SW 1271 (cell line): ENCODE data around the gene MYT1.
A peak's percentile ranks its signal among the peaks of the same experiment; 100 is the strongest.
"Not testable (repeated sequence)": the region's sequence is repeated elsewhere in the genome, so short reads cannot be mapped to it uniquely, and the experiment has no call there.

Source experiments
- DNase-seq, 2 experiments: peaks; one replicate each; lab custom pipeline; 2025; lab: John Stamatoyannopoulos, UW

The MYT1 gene

DNA sequence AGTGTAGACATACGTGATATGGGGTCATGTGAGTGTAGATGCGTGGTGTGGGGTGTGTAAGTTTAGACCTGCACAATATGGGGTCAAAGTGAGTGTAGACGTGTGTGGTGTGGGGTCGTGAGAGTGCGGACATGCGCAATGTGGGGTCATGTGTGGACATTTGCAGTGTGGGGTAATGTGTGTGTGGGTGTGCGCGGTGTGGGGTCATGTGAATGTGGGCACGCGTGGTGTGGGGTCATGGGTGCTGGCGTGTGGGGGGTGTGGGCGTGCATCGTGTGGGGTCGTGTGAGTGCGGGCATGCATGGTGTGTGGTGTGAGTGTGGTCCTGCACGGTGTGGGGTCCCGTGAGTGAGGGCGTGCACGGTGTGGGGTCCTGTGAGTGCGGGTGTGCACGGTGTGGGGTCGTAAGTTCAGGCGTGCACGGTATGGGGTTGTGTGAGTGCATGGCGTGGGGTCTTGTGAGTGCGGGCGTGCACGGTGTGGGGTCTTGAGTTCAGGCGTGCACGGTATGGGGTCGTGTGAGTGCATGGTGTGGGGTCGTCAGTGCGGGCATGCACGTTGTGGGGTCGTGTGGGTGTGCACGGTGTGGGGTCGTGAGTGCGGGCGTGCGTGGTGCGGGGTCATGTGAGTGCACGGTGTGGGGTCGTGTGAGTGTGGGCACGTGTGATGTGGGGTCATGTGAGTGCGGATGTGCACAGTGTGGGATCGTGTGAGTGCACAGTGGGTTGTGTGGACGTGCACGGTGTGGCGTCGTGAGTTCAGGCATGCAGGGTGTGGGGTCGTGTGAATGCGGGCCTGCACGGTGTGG, 105.6 kb downstream of the MYT1 start:
- no peak for DNase-seq

DNA sequence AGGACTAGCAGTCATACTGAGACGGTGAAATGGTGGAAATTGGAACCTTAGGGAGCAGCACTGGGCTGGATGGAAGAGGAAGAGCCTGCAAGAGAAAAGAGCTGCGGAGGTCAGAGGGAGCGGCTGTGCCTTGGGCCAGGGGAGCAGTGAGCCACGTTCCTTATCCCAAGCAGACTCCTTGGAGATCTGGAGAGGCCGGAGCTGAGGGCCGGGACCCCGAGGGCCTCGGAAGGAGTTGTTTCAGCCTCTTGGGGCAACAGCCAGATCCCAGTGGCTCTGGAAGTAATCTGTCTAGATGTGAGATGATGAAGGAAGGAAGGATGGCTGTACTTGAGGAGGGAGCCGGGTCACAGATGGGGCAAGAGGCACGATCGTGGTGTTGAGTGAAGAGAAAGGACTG, 107.4 kb downstream of the MYT1 start:
- DNase-seq = no peak

- no peak for DNase-seq
Measured at GRCh38 chr20:64273109-64273508, 108.9 kb downstream of the MYT1 start.

GRCh38 chr20:64276817-64277216, 112.6 kb downstream of the MYT1 start:
- DNase-seq = no peak

DNA sequence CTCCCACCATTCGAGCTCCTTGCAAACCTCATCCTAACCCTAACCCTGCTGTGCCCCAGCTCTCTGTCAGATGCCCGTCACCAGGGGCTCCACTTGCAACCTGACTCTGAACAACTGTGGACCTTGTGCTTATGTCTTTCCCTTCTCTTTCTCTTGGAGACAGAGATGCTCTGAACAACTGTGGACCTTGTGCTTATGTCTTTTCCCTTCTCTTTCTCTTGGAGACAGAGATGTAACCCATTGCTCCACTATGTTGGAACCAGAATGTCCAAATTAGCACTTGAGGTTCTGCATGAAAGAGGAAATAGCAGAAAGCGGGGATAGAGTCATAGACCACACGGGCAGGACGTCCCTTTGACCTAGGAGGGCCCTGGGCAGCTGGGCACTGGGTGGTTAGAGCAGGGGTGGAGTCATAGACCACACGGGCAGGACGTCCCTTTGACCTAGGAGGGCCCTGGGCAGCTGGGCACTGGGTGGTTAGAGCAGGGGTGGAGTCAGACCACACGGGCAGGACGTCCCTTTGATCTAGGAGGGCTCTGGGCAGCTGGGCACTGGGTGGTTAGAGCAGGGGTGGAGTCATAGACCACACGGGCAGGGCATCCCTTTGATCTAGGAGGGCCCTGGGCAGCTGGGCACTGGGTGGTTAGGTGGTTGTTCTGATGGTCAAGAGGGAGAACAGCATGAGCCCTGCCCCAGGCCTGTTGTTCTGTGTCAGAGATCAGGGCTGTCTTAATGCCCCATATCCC, 113.5 kb downstream of the MYT1 start:
- DNase-seq = no peak

DNA sequence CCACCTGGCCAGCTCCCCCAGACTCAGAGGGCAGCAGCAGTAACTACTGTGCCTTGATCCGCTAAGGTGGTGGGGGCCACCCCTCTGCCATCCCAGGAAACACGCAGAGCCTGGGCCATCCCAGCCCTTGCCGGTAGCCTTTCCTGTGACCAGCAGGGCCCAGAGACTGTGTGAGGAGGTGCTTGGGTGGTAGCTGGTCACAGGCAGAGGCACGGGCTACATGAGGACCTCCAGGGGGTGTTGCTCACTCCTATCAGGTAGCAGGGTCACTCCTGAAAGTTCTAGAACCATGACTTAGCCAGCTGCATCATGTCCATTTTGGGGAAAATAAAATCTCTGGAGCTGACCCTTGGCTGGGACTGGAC, 114.0 kb downstream of the MYT1 start:
- no peak for DNase-seq

- no peak for DNase-seq
Measured at GRCh38 chr20:64279826-64280459, 115.7 kb downstream of the MYT1 start.

DNA sequence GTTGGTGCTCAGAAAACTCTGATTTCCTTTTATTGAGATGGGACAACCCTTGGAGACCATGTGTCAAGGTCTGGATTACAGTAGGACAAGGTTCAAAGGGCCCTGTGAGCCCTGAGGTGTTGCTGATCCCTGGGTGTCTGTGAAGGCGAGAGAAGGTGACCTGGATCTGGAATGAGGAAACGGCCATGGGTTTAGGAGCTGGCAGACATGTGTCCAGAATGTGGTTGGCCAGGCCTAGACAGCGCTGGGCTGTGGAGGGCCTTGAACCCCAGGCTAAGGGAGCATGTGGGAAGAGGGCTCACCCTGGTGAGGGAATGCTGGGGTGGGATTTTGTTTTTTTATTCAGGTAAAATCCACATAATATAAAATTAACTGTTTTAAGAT, 116.2 kb downstream of the MYT1 start:
- DNase-seq = no peak

DNA sequence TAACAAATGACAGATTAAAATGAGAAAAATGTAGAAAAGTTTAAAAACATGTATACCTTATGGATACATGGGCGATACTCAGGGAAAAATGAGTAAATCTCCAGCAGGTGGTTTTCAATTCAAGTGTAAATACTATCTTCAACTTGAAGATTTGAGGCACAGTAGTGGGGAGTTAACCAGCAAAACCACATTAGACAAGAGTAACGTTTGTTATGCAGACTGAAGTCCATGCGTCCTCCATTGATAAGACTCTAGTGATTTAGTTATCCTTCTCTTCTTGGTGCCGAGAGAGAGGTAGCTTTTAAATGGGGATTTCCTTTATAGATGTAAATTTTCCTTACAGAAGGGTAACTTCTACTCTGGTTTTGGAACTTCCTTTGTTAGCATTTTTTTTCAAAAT, 119.4 kb downstream of the MYT1 start:
- DNase-seq = no peak

GRCh38 chr20:64285579-64286446, 121.6 kb downstream of the MYT1 start:
- DNase-seq = peak in 1 of 2 experiments; percentile 40

DNA sequence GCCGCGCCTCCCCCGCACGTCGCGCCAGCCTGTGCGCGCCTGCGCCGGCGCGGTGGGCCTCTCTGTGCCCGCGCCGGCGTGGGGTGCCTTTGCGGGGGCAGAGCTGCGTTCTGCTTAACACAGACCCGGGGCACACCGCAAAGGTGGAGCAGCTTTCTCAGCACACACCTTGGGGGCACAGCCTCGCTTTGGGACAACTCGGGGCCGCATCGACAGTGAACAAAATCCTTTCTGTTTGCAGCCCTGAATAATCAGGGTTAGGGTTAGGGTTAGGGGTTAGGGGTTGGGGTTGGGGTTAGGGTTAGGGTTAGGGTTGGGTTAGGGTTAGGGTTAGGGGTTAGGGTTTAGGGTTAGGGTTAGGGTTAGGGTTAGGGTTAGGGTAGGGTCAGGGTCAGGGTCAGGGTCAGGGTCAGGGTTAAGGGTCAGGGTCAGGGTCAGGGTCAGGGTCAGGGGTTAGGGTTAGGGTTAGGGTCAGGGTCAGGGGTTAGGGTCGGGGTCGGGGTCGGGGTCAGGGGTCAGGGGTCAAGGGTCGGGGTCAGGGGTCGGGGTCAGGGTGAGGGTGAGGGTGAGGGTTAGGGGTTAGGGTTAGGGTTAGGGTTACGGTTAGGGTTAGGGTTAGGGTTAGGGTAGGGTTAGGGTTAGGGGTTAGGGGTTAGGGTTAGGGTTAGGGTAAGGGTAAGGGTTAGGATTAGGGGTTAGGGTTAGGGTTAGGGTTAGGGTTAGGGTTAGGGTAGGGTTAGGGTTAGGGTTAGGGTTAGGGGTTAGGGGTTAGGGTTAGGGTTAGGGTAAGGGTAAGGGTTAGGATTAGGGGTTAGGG, 122.4 kb downstream of the MYT1 start:
- DNase-seq = not testable (repeated sequence)

DNA sequence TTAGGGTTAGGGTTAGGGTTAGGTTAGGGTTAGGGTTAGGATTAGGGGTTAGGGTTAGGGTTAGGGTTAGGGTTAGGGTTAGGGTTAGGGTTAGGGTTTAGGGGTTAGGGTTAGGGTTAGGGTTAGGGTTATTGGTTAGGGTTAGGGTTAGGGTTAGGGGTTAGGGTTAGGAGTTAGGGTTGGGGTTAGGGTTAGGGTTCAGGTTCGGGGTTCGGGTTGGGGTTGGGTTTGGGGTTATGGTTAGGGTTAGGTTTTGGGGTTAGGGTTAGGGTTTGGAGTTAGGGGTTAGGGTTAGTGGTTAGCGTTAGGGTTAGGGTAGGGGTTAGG, 123.0 kb downstream of the MYT1 start:
- not testable (repeated sequence) for DNase-seq
